B cell (primary cell): Measurements from ENCODE around the gene RGS19.

Experiments used
- EZH2 ChIP-seq: IDR thresholded peaks from 2 replicates; pipeline ENCODE4 v1.6.1; 2012; ENCODE audit warnings: borderline replicate concordance, low read depth, mild to moderate bottlenecking, moderate library complexity, low read length; ENCODE audit not compliant: insufficient read depth, poor library complexity, severe bottlenecking
- TF ChIP-seq, protein P1 (sequence below): fragments of 200-600 bp; IDR thresholded peaks from one replicate; pipeline ENCODE4 v1.8.0; 2022; ENCODE audit warnings: antibody characterized with exemption, mild to moderate bottlenecking

- TF ChIP-seq, protein P1, sequence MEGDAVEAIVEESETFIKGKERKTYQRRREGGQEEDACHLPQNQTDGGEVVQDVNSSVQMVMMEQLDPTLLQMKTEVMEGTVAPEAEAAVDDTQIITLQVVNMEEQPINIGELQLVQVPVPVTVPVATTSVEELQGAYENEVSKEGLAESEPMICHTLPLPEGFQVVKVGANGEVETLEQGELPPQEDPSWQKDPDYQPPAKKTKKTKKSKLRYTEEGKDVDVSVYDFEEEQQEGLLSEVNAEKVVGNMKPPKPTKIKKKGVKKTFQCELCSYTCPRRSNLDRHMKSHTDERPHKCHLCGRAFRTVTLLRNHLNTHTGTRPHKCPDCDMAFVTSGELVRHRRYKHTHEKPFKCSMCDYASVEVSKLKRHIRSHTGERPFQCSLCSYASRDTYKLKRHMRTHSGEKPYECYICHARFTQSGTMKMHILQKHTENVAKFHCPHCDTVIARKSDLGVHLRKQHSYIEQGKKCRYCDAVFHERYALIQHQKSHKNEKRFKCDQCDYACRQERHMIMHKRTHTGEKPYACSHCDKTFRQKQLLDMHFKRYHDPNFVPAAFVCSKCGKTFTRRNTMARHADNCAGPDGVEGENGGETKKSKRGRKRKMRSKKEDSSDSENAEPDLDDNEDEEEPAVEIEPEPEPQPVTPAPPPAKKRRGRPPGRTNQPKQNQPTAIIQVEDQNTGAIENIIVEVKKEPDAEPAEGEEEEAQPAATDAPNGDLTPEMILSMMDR = no peak
- TF ChIP-seq EZH2 = no peak
These were observed 39.8 kb downstream of the RGS19 start for GRCh38 chr20:64039293-64040160.
